NK-92 (cell line): ENCODE results near the gene PAGR1.

ENCODE experiments used
- DNase-seq: peaks from one replicate; lab custom pipeline; 2025; ENCODE audit not compliant: unreplicated experiment; lab: John Stamatoyannopoulos, UW

PAGR1 gene

DNA sequence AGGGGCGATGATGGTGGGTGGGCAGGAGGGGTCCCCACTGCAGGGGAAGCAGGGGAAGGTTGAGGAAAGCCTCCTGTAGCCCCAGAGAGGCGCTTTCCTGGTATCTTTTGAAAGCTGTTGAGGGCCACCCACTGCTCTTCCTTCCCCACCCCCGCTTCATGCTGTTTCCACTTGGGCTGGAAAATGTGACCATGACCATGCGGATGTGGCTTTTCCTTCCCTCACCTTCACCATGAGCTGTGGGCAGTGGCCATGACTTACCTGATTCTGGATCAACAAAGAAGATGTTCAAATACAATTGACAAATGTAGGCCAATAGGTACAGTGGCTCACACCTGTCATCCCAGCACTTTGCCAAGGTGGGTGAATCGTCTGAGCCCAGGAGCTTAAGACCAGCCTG lies 18.1 kb downstream of the PAGR1 start:
- DNase-seq = no peak

DNA sequence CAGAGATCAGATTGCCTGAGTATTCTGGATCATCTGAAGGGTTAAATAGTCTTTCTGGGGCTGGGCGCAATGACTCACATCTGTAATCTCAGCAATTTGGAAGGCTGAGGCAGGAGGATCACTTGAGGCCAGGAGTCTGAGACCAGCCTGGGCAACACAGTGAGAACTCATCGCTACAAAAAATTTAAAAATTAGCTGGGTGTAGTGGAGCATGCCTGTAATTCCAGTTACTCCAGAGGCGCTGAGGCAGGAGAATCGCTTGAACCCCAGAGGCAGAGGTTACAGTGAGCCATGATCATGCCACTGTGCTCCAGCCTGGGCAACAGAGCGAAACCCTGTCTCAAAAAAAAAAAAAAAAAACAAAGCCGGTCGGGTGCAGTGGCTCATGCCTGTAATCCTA lies 20.0 kb downstream of the PAGR1 start:
- DNase-seq = no peak

DNA sequence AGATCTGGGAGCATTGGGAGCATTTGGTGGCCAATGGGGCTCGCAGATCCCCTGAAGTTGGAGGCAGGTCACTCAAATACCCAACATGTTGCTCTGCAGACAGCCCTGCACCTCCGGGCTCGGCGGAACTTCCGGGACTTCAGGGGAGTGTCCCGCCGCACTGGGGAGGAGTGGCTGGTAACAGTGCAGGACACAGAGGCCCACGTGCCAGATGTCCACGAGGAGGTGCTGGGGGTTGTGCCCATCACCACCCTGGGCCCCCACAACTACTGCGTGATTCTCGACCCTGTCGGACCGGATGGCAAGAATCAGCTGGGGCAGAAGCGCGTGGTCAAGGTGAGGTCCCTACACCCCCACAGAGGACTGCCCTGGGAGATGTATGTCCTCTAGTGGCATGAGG lies 20.7 kb downstream of the PAGR1 start:
- DNase-seq = no peak

DNA sequence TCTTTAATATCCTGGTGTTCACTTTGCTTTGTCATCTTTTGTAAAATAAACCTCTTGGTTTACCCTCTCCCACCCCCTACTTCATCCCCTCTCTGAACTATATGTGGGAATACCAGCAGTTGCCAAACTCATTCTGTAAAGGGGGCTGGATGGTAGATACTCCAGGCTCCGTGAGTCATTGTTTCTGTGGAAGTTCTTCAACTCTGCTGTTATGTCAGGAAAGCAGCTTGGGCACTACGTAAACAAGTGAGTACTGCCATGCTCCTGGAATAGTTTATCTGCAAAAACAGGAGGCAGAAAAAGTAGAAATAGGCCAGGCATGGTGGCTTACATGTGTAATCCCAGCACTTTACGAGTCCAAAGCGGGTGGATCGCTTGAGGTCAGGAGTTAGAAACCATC lies 21.9 kb downstream of the PAGR1 start:
- DNase-seq = no peak

DNA sequence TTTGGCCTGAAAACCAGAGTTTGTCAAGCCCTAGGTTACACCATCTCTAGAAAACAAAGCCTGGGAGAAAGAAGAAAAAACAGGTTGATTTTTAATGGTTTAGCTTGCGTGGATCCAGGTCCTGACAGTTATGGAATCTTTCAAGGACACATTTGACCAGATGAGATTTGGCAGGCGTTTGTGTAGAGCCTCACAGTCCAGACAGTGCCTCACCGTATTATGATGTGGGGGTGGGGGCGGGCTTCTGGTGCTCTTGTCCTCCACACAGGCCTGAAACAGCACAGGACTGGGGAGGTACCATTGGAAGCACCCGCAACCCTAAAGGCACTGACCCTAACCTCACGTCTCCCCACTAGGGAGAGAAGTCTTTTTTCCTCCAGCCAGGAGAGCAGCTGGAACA lies 23.9 kb downstream of the PAGR1 start:
- no peak for DNase-seq

DNA sequence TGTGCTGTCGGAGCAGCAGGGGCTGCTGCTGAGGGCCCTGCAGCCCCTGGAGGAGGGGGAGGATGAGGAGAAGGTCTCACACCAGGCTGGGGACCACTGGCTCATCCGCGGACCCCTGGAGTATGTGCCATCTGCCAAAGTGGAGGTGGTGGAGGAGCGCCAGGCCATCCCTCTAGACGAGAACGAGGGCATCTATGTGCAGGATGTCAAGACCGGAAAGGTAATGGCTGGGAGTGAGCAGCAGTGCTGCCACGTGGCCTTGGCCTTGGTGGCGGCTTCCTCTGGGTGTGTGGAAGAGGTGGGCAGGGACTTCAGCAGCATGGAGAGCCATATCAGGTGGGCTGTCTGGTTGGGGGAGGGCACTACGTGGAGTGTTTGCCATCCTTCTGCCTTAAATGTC lies 24.3 kb downstream of the PAGR1 start:
- DNase-seq = no peak

DNA sequence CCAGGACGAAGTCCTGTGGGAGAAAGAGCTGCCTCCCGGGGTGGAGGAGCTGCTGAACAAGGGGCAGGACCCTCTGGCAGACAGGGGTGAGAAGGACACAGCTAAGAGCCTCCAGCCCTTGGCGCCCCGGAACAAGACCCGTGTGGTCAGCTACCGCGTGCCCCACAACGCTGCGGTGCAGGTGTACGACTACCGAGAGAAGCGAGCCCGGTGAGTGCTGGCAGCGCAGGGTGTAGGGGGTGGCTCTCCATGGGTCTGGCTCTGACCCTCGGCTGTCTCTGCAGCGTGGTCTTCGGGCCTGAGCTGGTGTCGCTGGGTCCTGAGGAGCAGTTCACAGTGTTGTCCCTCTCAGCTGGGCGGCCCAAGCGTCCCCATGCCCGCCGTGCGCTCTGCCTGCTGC lies 25.7 kb downstream of the PAGR1 start:
- no peak for DNase-seq

DNA sequence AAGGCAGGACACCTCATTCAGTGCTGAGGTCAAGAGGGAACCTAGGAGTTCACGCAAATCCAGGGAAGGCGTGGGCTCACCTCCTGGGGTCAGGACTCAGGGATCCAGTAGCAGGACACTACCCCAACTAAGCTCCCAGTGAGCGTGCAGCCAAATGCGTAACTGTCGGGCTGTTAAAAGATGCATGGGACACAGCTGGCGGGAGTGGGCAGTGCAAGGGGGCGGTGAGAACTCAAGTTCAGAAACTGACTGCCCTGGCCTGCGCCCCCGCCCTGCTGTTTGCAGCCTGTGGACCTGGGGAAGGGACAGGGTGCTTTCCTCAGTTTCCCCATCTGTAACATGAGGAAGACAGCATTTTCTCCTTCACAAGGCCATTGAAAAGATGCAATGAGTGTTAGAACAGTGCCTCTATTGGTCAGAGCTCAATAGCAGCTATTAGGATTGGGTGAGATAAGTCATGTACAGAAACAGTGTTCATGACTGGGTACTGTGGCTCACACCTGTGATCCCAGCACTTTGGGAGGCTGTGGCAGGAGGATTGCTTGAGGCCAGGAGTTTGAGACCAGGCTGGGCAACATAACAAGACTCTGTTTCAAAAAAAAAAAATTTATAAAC lies 26.9 kb downstream of the PAGR1 start:
- no peak for DNase-seq

DNA sequence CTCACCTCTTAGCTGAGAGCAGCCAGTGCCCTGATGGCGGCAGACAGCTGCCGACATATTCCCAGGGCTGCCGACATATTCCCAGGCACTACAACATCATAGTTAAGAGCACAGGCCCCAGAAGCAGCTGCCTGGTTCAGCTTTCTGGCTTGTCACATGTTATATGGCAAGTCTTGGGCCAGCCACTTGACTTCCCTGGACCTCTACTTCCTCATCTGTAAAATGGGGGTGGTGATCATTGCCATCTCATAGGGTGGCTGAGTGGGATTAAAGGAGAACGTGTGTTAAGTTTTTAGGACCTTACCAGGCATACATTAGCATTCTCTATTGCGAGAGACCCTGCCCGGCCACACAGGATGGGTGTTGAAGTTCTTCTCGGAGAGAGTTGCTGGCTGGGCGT lies 28.0 kb downstream of the PAGR1 start:
- no peak for DNase-seq

DNA sequence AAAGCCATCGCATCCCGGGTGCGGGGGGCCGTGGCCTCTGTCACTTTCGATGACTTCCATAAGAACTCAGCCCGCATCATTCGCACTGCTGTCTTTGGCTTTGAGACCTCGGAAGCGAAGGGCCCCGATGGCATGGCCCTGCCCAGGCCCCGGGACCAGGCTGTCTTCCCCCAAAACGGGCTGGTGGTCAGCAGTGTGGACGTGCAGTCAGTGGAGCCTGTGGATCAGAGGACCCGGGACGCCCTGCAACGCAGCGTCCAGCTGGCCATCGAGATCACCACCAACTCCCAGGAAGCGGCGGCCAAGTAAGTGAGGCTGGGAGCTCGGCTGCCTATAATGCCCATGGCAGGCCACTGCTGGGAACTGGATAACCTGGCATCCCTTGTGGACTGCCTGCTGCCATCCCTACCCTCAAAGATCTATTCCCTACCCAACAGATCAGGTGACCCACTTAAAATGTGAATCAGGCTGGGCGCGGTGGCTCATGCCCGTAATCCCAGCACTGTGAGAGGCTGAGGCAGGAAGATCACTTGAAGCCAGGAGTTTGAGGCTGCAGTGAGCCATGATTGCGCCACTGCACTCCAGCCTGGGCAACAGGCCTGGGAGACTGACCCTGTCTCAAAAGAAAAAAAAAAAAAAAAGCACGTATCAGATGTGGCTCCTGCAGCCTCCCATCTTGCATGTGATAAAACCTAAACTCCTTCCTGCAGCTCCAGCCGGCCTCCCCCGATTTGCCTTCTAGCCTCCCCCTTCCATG lies 28.8 kb downstream of the PAGR1 start:
- DNase-seq = no peak

DNA sequence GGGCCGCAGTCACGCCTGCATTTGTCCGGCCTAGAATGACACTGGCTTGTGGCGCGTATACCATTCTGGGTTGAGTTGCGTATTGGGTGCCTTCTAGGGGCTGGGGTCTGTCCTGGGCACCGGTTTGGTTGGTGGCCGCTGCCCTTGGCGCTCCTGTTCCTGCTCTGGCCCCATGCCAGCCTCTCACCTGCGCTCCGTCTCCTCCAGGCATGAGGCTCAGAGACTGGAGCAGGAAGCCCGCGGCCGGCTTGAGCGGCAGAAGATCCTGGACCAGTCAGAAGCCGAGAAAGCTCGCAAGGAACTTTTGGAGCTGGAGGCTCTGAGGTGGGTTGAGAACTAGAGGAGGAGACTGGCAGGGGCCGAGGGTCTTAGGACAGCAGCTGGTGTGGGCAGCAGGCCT lies 29.7 kb downstream of the PAGR1 start:
- no peak for DNase-seq

DNA sequence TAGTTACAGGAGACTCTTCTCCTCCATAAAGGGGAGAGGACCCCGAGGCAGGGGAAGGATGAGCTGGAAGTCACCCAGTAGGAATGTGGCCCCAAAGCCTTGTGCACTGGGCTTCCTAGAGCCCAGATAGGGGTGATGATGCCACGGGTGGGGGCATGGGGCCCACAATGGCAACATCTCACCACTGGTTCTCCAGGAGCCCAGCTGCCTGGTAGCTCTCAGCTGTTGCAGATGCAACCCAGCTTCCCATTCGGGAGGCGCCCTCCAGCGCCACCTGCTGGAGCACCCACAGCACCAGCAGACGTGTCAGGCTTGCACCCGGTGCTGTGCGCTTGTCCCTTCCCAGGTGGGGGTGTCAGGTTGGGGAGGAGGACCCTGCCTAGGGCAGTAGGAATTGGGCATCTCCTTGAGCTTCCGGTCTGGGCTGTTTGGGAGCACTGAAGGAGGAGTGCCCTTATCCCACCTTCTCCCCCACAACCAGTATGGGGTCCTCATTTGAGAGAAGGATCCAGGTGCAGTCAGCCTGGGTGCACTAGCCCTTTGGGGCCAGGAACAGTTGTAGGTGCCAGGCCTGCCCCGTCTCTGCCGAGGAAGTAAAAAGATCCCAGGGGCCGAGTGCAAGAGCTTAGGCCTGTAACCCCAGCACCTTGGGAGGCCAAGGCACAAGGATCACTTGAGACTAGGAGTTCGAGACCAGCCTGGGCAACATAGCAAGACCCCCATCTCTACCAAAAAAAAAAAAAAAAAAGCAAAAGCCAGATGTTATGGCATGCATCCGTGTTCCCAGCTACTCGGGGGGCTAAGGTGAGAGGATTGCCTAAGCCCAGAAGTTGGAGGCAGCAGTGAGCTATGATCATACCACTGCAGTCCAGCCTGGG lies 32.7 kb downstream of the PAGR1 start:
- DNase-seq = no peak

DNA sequence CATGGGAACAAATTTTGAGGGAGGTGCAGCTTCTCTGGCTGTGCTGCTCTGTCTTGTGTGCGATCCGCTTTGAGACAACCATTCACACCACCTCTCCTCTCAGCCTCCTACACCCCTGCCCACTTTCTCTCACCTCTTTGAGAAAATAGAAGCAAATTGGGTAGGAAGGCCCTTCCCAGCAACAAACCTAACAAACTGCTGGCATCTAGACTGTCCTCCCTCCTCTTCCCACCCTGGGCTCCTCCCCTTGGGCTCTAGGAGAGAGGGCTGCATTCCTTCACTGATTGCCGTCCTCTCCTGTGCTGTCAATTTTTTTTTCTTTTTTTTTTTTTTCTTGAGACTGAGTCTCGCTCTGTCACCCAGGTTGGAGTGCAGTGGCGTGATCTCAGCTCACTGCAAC lies 33.6 kb downstream of the PAGR1 start:
- no peak for DNase-seq

DNA sequence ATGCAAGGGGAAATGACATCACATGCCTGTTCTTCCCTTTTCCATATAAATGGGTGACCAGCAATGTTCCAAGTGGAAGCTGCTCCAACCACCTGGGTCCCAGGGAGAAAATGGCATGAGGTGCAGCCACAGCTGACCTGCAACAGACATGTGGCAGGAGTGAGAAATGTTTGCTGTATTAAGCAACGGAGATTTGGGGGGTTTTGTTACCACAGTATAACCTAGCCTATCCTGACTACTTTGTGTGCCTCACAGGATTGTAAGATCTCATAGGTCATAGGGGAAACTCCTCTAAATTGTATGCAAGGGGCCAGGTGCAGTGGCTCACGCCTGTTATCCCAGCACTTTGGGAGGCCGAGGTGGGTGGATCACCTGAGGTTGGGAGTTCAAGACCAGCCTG lies 35.0 kb downstream of the PAGR1 start:
- DNase-seq = no peak

DNA sequence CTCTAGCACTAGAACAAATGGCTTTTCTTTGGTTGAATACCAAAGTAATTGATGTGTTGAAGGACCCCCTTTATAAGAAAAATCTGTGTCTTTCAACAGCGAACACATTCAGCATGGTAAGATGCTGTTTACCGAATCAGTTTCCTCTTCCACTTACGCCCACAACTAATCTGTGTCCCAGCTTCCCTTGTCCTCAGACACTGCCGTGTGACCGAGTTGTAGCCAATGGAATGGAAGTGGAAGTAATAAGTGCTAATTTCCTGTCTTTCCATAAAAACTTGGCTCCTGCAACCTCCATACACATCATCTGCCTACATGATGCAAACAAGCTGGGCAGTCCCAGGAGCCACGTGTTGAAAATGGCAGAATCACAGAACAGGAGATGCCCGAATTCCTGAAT lies 36.7 kb downstream of the PAGR1 start:
- no peak for DNase-seq

DNA sequence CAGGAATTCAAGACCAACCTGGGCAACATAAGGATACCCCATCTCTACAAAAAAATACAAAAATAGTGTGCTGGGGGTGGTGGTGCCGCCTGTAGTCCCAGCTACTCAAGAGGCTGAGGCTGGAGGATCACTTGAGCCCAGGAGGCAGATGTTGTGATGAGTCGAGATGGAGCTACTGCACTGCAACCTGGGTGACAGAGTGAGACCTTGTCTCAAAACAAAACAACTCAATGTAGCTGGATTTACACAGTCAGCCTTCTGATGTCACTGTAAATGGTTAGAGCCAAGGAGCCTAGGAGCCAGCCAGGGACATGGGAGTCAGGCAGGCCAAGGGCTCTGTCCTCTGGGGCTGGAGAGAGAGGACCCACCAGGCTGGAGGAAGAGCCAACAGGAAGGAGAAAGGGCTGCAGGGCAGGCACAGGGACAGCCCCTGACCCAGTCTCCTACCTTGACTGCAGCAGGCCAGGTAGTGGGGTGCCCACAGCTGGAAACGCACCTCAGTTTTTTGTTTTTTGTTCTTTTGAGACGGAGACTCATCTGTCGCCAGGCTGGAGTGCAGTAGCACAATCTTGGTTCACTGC lies 38.7 kb downstream of the PAGR1 start:
- no peak for DNase-seq

DNA sequence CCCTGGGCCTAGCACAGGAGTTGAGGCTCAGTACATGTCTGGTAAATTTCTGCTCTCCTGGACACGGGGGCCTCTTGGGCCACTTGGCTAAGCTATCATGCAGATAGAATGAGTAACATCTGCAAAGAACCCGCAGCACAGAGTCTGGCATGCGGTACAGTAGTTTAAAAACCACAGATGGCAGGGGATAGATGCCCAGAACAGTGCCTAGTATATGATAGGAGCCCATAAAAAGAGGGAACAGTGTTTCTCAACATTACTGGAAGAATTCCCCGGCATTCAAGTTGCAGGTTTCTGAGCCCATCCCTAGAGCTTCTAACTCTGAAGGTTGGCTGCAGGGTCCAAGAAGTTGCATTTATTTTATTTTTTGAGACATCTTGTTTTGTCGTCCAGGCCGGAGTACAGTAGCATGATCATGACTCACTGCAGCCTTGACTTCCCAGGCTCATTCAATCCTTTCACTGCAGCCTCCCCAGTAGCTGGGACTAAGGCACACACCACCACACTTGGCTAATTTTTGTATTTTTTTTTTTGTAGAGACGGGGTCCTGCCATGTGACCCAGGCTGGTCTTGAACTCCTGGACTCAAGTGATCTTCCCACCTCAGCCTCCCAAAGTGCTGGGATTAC lies 41.3 kb downstream of the PAGR1 start:
- DNase-seq = no peak

DNA sequence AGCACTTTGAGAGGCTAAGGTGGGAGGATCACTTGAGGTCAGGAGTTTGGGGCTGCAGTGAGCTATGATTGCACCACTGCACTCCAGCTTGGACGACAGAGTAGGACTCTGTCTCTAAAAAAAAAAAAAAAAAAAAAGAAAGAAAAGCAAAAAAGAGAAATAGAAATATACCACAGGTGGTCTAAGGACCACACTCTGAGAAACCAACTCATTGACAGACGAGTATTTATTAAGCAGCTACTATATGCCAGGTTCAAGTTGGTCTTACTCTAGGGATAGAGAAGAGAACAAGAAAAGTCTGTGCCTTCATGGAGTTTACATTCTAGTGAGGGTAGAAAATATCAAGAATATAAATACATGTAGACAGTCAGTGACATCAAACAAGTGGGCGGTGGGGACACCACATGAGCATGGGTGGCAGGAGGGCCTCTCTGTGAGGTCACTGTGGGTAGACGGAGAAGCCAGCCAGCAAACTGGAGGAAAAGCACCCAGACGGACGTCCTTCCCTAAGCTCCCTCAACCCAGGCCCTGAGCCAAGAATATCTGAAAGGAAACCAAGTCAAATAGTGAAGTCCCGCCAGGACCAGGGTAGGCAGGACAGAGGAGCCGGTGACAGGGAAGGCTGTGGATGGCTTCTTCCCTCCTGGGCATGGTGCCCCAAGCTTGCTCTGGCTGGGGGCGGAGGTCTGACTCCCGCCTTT lies 42.3 kb downstream of the PAGR1 start:
- no peak for DNase-seq

DNA sequence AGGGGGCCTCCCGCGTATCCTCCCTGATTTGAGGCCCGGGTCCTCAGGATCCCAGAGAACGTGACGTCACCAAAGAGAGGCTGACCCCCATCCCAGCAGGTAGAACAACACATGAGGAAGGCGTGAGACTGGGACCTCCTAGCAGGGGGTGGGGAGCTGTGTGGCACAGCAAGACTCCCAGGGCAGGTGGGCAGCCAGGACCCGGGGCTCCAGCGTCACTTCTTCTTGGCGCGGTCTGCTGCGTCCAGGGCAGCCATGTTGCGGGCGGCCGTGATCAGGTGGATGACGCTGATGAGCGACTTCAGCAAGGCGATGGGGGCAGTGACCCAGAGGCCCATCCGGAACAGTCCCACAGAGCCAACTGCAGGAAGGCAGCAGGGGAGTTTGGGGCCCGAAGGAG lies 43.0 kb downstream of the PAGR1 start:
- no peak for DNase-seq

DNA sequence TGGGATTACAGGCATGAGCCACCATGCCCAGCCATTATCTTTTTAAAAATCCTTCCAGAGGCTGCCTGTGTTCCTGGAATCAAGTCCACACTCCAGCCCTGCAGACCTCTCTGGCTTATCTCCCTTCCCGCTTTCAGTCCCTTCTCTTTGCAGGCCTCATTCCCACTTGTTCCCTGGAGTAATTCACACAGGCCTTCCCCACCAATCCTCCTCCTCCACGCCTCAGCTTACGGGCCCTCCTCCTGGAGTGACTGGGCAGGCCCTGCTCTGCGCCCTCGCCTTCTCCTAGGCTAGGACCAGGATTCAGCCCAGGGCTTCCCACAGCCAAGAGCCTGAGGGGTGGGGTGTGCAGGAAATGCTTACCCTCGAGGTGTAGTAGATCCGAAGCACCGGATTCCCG lies 44.3 kb downstream of the PAGR1 start:
- no peak for DNase-seq
